ENCODE results near the gene ADAMTS18.

ADAMTS18 gene

GRCh38 chr16:77298418-77299360 is 136.1 kb downstream of the ADAMTS18 start:
- no peak overlapping the region for H2AFZ ChIP-seq (ENCODE audit: low read depth, low read length)
- TF ChIP-seq CTCF (IDR thresholded peaks at IDR 0.05; ENCODE audit: borderline replicate concordance, extremely low read depth, low read length, poor library complexity, severe bottlenecking) (no peak), EZH2 (IDR thresholded peaks at IDR 0.05; ENCODE audit: borderline replicate concordance, low read depth, low read length, severe bottlenecking) (no peak)
- ATAC-seq (ENCODE audit: insufficient read depth, low read depth) = no peak
- H3K79me2 ChIP-seq (ENCODE audit: insufficient read depth, low read length) = no peaks in the 10 kb centered on the region
- H3K27me3 ChIP-seq (ENCODE audit: insufficient read depth, low read length, poor library complexity) = no peaks in the 10 kb centered on the region
- H3K27ac ChIP-seq (ENCODE audit: low read length) = no peak overlapping the region
- H3K4me3 ChIP-seq (ENCODE audit: low read depth in 1 of 2, low read length in 2 of 2) = no peak overlapping the region
- peaks cover 25% of the 10 kb centered on the region for H3K4me1 ChIP-seq (ENCODE audit: insufficient read depth, low read length)
- no peak overlapping the region for H3K9ac ChIP-seq (ENCODE audit: low read depth, low read length)
- no peak for DNase-seq
- no peaks in the 10 kb centered on the region for H3K9me3 ChIP-seq (ENCODE audit: insufficient read depth, low read length, severe bottlenecking)
- no peaks in the 10 kb centered on the region for H4K20me1 ChIP-seq (ENCODE audit: insufficient read depth, low read length)
- no peaks in the 10 kb centered on the region for H3K36me3 ChIP-seq (ENCODE audit: insufficient read depth, low read length)
- H3K4me2 ChIP-seq (ENCODE audit: insufficient read depth, low read length) = no peak overlapping the region

- Histone ChIP-seq H2AFZ (ENCODE audit: low read depth, low read length) (no peak overlapping the region), H3K27ac (ENCODE audit: low read length) (no peak overlapping the region), H3K9me3 (ENCODE audit: insufficient read depth, low read length, severe bottlenecking) (no peaks in the 10 kb centered on the region), H3K27me3 (ENCODE audit: insufficient read depth, low read length, poor library complexity) (no peaks in the 10 kb centered on the region), H3K9ac (ENCODE audit: low read depth, low read length) (no peak overlapping the region), H3K36me3 (ENCODE audit: insufficient read depth, low read length) (no peaks in the 10 kb centered on the region), H3K4me2 (ENCODE audit: insufficient read depth, low read length) (no peak overlapping the region), H3K4me3 (ENCODE audit: low read depth in 1 of 2, low read length in 2 of 2) (no peak overlapping the region), H4K20me1 (ENCODE audit: insufficient read depth, low read length) (no peaks in the 10 kb centered on the region), H3K4me1 (ENCODE audit: insufficient read depth, low read length) (peaks cover 20% of the 10 kb centered on the region), H3K79me2 (ENCODE audit: insufficient read depth, low read length) (no peaks in the 10 kb centered on the region)
- DNase-seq (no peak), ATAC-seq (ENCODE audit: insufficient read depth, low read depth) (no peak)
- no peak for TF ChIP-seq EZH2 (IDR thresholded peaks at IDR 0.05; ENCODE audit: borderline replicate concordance, low read depth, low read length, severe bottlenecking)
- TF ChIP-seq CTCF (IDR thresholded peaks at IDR 0.05; ENCODE audit: borderline replicate concordance, extremely low read depth, low read length, poor library complexity, severe bottlenecking) = no peak
Measured at GRCh38 chr16:77297996-77298395, 136.8 kb downstream of the ADAMTS18 start.

- ATAC-seq (ENCODE audit: insufficient read depth, low read depth) = no peak
- no peaks in the 10 kb centered on the region for H3K27me3 ChIP-seq (ENCODE audit: insufficient read depth, low read length, poor library complexity)
Measured at GRCh38 chr16:77295896-77296295, 138.9 kb downstream of the ADAMTS18 start.

More at GRCh38 chr16:77295896-77296295, 138.9 kb downstream of the ADAMTS18 start:
- Histone ChIP-seq H3K4me1 (ENCODE audit: insufficient read depth, low read length) (peaks cover 8% of the 10 kb centered on the region), H4K20me1 (ENCODE audit: insufficient read depth, low read length) (no peaks in the 10 kb centered on the region), H3K79me2 (ENCODE audit: insufficient read depth, low read length) (no peaks in the 10 kb centered on the region), H3K27ac (ENCODE audit: low read length) (no peak overlapping the region), H3K4me3 (ENCODE audit: low read depth in 1 of 2, low read length in 2 of 2) (no peak overlapping the region), H3K4me2 (ENCODE audit: insufficient read depth, low read length) (no peak overlapping the region), H3K36me3 (ENCODE audit: insufficient read depth, low read length) (no peaks in the 10 kb centered on the region), H3K9ac (ENCODE audit: low read depth, low read length) (no peak overlapping the region), H2AFZ (ENCODE audit: low read depth, low read length) (no peak overlapping the region), H3K9me3 (ENCODE audit: insufficient read depth, low read length, severe bottlenecking) (no peaks in the 10 kb centered on the region)
- TF ChIP-seq CTCF (IDR thresholded peaks at IDR 0.05; ENCODE audit: borderline replicate concordance, extremely low read depth, low read length, poor library complexity, severe bottlenecking) = no peak
- TF ChIP-seq EZH2 (IDR thresholded peaks at IDR 0.05; ENCODE audit: borderline replicate concordance, low read depth, low read length, severe bottlenecking) = no peak
- DNase-seq = no peak

Data from DND-41 (cell line).